ENCODE results near the gene MTHFD1L.
A peak's percentile ranks its signal among the peaks of the same experiment; 100 is the strongest.

Gene MTHFD1L

DNA sequence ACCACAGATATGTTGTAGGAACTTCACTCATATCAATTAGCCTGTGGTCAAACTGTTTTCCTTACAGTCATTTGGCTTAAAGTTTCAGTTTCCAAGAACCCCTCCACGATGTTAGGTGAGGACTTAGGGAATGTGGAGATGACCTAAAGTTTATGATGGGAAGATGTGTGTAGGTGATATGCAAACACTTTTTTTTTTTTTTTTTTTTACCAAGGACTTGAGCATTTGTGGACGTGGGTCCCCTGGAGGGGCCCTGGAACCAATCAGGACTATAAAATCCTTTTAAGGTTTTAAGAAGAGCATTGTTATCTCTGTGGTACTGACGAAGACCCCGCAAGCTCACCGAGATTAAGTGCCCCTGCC is 478 bp upstream of the MTHFD1L start:
- DNase-seq: no peak

DNA sequence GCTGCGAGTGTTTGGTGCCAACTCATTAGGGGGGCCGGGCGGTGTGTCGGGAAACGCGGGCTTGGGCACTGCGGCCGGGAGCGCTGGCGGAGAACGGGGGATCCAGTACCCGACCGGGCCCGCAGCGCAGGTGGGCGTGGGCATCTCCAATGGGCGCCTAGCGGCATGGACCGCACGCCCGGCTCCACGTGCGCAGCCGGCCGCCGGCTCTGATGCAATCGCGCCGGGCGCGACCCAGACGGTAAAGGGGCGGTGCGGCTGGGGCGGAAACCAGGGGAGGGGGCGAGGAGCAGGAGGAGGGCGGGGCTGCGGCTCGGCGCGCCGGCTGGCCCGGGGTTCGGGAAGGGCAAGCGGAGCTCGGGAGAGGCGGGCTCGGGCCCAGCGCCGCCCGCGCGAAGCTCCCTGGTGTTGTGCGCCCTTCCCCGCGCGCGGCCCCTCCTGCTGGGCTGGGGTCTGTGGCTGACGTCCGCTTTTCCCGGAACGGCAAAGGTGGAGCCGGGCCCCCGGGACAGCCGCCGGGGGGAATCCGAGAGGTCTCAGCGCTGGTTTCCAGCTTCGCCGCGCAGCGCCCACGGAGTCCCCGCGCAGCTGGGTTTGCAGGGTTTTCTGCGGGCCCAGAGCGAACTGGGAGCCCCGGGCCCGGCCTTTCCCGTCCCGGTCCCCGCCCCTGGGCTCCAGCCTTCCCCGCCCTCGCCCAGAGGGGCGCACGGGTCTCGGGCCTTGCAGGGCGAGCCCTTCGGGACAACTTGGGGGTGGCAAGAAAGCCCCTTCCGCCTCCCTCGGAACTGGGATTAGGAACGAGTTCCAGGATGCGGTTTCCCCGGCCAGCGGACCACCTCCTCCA is 867 bp downstream of the MTHFD1L start:
- DNase-seq: peak; percentile 22 to 87 (median 68)

DNA sequence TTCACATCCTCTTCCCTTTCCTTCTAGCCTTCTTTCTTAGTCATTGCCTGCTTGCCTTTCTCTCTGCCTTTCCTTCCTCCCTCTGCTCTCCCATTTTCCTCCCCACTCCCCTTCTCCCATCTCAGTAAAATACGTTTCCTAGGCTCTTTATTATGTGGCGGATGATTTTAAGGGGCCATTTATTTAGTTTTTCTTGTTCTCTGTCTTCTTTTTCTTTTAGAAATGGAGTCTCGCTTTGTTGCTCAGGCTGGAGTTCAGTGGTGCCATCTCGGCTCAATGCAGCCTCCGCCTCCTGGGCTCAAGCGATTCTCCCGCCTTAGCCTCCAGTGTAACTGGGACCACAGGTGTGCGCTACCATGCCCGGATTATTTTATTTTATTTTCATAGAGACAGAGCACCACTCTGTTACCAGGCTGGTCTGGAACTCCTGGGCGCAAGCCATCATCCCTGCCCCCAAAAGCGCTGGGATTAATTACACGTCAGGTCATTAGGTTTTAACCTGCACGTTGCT is 1.5 kb downstream of the MTHFD1L start:
- DNase-seq: peak in 2 of 58 donors; percentile 1 to 12

DNA sequence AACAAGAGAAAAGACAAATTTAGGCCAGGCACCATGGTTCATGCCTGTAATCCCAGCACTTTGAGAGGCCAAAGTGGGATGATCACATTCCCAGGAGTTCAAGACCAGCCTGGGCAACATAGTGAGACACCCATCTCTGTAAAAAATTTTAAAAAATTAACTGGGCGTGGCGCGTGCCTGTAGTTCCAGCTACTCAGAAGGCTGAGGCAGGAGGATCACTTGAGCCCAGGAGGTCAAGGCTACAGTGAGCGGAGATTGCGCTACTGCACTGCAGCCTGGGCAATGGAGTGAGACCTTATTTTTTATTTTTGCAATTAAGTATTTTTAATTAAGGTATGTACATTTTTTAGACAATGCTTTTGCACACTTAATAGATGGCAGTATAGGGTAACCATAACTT is 3.3 kb downstream of the MTHFD1L start:
- no peak for DNase-seq

DNA sequence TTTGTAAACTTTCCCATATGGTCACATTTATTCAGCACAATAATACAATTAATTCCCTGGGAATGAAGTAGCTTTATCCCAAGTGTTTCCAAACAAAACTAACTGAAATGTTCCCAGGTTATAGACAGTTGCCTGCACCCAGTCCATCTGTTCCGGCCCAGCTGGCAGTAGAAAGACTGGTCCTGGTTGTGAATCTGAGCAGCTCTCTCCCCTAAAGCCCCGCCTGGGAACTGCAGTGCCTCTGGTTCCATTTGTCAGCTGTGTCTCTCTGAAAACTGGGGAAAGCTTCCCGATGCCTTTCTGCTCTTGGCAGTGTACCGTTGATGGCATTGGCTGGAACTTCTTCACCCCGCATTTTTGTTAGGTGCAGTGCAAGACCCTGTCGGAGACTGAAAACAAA is 8.7 kb downstream of the MTHFD1L start:
- DNase-seq: peak in 1 of 58 donors; percentile 3

DNA sequence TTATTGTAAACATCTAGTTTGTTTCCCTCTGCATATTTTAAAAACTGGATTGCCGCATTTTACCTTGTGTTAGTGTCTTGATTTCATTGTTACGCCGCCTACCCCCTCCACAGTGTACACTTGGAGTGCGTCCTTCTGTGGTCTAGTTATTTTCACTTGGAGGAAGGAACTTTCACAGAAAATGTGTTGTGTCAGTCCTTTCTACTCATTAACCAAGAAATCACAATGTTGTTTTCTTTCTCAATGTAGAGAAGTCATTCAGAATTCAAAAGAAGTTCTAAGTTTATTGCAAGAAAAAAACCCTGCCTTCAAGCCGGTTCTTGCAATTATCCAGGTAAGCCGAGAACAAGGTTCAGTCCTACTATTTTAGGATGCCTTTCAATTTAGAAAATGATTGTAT is 10.3 kb downstream of the MTHFD1L start:
- no peak for DNase-seq

DNA sequence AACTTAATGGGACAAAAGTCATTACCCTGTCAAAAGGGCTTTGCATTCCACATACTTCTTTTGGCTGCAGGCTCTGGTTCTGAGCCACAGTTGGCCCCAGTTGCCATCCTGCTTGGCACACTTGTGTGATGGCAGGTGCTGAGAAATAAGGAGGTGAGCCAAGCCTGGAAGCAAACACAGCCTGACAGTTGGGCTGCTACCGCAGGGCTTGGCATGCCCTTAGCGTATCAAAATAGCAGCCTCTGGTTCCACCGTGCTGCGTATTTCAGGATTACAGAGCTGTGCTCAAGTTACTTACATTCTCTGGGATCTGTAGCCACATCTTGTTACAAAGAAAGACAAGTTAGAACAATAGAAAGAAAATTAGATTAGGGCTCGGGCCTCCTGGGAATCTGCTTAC is 11.1 kb downstream of the MTHFD1L start:
- peak in 48 of 58 donors; percentile 4 to 74 (median 36) for DNase-seq

DNA sequence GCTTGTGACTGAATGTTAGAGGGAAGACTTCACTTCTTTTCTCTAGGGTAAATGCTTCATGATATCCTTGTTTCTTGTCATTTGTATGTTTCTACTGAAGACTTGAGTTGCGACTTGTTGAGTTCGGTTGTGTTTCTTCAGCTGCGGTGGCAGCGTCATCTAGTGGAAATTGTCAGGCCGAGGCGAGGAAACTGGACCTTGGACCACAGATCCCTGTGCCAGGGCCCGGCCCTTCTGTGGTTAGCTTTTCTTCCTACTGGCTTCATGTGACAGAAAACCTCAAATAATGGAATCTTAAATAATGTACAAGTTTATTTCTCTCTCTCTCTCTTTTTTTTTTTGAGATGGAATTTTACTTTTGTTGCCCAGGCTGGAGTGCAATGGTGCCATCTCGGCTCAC is 12.4 kb downstream of the MTHFD1L start:
- DNase-seq: no peak

DNA sequence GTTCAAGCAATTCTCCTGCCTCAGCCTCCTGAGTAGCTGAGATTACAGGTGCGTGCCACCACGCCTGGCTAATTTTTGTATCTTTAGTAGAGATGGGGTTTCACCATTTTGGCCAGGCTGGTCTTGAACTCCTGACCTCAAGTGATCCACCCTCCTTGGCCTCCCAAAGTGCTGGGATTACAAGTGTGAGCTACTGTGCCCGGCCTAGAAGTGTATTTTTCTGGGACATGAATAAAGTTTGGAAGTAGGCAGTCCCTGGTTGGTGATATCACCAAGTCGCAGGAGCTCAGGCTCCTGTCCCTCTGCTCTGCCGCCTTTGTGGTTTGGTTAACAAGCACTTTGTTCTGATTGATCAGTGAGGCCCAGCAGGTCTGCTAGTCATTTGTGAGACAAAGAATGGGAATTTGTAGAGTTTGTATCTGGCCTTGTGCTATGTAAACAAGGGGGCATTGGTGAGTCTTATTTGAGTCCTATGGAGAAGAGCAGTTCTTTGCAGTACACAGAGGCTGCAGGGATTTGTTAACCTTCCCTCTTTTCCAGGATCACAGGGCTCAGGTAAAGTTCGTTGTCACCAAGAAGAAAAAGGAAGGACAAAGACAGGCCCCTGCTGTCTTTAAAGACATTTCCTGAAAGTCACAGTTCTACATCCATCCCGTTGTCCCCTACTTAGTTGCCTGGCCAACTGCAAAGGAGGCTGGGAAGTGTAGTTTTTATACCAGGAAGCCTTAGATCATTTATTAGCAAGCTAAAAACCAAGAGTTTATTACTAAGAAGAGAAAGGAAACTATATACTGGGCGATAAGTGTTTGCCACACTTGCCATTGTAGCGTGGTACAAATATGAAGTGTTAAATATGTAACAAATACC is 13.1 kb downstream of the MTHFD1L start:
- DNase-seq: no peak

DNA sequence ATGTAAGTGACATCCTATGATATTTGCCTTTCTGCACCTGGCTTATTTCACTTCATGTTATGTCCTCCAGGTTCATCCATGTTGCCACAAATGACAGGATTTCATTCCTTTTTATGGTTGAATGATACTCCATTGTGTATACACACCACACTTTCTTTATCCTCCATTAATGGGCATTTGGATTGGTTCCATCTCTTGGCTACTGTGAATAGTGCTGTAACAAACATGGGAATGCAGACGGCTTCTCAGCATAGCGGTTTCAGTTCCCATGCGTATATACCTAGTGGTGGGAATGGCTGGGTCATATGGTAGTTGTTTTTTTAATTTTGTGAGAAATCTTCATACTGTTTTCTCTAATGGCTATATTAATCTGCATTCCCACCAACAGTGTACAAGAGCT is 14.8 kb downstream of the MTHFD1L start:
- no peak for DNase-seq

DNA sequence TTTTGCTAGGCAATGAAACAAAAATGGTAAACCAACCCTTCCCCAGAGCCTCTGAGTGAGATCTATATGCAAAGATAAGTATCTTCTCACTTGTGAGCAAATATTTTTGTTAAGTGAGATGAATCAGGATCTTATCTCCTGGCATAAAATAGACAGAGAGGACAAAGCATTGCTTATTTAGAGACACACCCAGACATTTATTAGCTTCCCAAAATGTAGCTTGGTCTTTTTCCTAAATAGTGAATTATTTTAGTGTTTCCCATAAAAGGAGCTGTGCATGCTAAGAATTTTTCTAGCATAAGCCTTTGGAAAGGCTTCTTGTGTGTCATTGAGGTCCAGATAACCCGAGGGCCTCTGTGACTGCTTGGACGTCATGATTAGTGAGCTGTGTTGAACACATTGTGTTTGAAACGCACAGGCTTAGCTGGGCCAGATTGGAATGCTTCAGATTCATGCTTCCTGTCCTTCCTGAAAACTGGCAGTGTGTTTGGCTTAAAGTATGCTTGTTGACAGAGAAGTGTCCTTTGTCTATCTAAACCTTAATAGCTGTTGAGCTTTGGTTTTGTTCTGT is 16.5 kb downstream of the MTHFD1L start:
- peak in 9 of 58 donors; percentile 2 to 27 (median 16) for DNase-seq

DNA sequence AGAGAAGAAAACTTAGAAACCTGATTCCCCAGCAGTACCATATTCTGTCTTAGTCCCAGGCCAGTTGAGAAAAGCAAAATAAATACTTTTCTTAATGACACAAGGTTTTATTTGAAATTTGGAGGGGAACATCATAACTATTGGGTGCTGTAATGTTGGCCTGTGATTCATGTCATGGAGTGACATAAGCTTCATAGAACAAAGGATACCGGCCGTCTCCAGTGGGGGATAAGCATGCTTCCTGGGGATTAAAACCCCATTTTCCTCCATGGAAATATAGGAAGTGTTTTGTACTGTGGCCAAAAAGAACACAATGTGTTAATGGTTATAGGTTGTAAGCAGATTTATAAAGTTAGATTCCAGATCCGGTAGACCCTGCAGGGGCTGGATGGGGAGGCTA is 18.0 kb downstream of the MTHFD1L start:
- no peak for DNase-seq

DNA sequence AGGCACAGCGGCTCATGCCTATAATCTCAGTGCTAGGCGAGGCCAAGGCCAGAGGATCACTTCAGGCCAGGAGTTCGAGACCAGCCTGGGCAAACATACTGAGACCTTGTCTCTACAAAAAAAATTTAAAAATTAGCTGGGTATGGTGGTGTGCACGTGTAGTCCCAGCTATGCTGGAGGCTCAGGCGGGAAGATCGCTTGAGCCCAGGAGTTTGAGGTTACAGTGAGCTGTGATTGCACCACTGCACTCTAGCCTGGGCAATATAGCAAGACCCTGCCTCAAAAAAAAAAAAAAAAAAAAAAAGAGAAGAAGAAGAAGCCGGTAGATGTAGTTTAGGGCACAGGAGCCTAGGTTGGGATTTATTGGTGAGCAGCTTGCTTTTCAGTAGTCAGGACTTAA is 20.7 kb downstream of the MTHFD1L start:
- no peak for DNase-seq

DNA sequence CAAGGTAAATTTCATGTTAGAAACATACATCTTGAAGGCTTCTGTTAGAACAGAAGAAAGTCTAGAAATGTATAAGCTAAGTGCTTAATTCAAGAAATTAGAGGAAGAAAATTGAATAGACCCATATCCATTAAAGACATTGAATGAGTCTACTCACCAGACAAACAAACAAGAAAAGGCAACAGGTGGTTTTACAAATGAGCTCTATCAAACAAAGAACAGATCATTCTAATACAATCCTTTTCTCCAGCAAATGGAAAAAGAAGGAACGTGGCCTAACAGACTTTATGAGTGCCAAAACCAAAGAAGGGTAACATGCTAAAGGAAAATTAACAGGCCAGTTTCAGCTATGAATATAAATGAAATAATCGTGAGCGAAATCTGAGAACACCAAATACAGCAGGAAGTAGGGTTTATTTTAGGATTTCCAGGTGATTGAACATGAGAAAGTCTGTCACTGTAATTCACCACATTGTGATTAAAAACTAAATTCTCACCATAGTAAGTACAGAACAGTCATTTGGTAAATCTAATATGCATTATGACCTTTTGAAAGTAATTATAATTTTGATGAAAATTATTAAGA is 22.6 kb downstream of the MTHFD1L start:
- DNase-seq: no peak

DNA sequence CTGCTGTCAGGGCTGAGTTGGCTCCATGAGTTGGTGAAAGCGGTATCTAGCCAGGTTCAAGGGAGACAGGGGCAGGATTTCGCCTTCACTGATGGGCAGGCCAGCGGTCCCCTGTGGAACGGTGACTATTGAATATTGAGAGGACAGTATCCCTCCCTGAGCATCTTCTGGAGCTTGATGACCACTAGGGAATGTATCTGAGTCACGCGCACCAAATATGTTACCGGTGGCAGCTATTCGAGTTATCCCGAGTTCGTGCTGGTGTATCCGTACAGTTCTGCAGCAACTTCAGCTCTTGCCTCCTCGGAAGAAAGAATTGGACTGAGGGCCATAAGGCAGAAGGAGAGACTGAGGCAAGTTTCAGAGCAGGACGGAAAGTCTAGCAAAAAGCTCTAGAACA is 24.8 kb downstream of the MTHFD1L start:
- no peak for DNase-seq

DNA sequence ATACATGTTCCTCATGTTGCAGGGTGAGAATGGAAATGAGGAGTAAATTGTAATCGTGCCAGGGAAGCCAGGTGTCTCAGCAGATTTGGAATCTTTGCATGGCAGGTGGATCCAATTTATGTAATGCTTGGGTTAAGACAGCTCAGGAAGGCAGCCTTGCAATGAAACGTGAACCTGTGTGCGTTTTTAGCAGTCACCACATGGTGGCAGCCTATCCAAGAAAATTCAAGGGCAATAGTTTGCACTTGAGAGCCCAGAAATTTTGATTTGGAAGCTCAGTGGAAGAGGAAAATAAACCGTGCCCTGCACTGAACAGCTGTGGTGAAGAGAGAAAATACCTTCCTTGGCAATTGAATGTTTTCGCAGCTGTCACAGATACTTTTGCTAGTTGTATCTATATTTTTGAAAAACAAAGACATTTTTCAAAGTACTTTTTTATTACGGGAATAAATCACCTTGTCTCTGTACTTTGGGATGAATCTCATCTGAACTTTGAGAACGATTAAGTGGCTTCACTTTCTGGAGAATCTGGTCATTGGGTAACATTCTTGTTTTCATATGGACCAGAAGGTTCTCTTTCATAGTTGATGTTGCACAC is 26.5 kb downstream of the MTHFD1L start:
- DNase-seq: peak in 56 of 58 donors; percentile 2 to 87 (median 47)

DNA sequence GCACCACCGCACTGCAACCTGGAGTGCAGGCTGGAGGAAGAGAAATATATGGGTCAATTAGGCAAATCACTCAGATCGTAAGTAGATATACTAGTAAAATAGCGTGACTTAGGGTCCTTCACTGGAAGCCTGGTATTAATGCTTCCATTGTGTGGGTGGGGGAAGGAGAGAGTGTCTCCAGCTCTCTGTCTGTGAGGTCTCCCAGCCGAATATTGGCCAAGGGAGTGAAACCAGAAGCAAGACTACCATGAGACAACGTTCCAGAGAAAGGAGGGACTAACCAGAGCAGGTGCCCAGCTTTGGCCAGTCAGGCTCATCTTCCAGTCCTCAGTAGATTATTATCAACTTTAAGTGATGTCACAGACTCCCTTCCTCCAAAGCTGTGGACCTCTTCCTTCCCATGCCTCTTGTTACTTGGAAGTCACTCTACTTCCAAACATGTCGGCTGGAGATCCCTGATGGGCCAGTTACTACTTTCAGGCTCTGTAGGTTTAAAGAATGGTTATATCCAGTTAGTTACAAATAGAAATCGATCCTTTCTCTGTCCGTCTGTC is 28.8 kb downstream of the MTHFD1L start:
- DNase-seq: no peak

DNA sequence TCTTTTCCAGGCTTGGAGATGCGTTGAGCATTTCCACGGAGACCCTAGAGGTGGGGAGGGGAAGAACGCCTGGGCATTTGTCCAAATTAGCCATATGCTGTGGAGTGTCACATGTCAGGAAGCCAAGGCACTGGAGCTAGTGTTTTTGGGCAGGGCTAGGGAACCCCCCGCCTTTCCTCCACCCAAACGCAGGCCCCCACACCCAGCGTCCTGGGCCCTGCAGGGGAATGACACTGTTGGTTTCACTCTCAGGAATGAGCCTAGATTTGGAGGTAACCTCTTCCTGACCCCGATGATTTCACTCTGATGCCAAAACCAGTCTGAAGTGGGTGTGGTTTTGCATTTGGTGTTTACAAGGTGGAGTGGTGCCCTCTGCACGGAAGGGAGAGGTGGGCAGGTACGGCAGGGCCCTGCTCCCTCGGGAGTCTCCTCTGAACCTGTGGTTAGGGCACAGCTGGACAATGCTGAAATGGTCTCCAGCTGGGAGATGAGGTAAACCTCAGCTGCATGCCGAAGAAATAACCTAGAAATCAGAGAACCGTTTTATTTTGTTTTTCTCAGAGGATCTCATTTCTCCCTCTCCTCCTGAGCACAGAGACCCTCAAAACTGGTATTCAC is 29.5 kb downstream of the MTHFD1L start:
- DNase-seq: peak in 1 of 58 donors; percentile 9

DNA sequence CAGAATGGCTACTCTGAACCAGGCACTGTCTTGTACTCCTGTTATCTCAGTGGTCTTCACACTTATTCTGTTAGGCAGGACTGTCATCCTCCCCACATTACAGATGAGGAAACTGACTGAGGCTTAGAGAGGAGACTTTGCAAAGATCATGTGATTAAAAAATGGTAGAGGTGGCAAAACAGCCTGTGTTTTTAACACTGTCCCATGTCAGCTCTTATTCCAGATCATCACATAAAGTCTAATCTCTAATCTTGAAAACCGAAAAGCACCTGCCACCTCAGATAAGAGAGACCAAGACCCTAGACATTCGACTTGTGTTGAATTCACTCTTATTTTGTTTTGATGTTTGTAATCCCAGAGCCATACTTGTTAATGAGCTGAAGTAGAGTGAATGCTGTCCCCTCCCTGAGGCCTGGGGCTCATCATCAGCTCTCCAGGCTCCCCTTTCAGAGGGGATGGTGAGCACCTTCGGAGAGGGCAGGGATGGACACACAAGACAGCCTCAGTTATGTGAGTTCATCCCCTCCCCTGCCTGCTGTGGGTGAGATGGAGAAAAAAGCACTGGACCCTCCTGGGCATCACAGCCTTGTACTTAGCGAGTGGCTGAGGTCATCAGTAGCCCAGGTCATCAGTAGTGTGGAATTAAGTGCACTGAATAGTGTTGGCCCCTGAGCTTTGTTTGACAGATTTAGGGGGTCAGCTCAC is 30.6 kb downstream of the MTHFD1L start:
- no peak for DNase-seq
